22Rv1 (cell line): ENCODE measurements around the gene PLB1.

Source experiments
- ZFX ChIP-seq: fragments of 450-650 bp; IDR thresholded peaks from 2 replicates; pipeline ENCODE4 v1.6.1; 2017; ENCODE audit warnings: antibody characterized with exemption, borderline replicate concordance
- TF ChIP-seq, protein P1 (sequence below): fragments of 450-650 bp; IDR thresholded peaks from 2 replicates; pipeline ENCODE4 v1.5.1; 2017; ENCODE audit warnings: mild to moderate bottlenecking

DNA sequence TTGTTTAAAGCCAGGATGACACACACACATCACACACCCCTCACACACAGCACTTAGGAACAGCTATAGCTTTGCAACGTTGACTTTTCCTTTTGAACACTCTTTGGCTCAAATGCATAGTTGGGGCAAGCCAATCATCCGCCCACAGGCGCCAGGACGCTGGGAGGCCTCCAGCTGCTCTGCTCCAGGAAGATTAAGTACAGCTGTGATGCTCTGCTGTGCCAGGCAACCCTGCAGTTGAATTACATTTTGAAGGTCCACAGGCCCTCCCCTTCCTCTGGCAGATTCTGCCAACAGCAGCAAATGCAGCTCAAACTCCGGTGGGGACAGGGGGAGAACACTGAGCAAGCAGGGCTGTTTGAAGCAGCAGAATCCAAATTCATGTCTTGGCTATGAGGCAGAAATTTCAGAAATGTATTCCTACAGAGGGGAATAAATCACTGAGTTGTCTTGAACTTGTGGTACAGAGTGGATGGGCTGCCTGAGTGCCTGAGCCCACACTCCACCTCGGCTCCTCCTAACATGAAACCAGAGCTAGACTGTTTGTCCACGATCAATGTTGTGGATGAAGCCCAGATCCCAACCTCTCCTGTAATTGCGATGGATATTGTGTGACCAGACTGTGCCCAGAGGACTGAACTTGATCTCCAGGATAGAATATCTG is 169.3 kb downstream of the PLB1 start:
- TF ChIP-seq, protein P1, sequence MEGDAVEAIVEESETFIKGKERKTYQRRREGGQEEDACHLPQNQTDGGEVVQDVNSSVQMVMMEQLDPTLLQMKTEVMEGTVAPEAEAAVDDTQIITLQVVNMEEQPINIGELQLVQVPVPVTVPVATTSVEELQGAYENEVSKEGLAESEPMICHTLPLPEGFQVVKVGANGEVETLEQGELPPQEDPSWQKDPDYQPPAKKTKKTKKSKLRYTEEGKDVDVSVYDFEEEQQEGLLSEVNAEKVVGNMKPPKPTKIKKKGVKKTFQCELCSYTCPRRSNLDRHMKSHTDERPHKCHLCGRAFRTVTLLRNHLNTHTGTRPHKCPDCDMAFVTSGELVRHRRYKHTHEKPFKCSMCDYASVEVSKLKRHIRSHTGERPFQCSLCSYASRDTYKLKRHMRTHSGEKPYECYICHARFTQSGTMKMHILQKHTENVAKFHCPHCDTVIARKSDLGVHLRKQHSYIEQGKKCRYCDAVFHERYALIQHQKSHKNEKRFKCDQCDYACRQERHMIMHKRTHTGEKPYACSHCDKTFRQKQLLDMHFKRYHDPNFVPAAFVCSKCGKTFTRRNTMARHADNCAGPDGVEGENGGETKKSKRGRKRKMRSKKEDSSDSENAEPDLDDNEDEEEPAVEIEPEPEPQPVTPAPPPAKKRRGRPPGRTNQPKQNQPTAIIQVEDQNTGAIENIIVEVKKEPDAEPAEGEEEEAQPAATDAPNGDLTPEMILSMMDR: no peak
- TF ChIP-seq ZFX: no peak
